Measurements from ENCODE around the gene MYO1B. TPM values are rescaled to one million over a fixed set of nuclear protein-coding genes. Genes with fewer than 3 reads are reported as not detected.

MYO1B gene
- polyA plus RNA-seq, 1 donor from 2014 or later, result 72.2 TPM

DNA sequence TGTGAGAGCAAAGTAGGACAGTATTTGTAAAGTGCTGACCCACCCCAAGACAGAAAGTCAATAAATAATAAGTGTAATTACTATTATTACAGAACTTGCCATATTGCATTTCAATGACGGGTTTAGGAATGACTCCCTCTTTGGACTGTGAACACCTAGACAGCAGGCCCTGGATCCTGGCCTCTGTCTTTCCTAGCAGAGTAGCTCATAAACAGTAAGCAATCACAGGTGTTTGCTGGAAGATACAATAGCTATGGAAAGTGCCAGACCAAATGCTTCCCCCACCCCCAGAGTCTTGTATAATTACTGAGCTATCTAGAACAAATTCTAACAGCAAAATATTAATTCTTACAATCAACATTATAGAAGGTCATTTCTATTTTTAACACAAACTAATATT lies 20.1 kb upstream of the MYO1B start:
- H3K9me3 ChIP-seq (ENCODE audit: low read length), result no peaks in the 10 kb centered on the region
- H3K36me3 ChIP-seq (ENCODE audit: insufficient read depth, low read length), result no peaks in the 10 kb centered on the region
- H3K9ac ChIP-seq (ENCODE audit: low read length), result no peak overlapping the region
- TF ChIP-seq POLR2AphosphoS5 (IDR thresholded peaks at IDR 0.05), result no peak
- TF ChIP-seq SMC3 (conservative IDR thresholded peaks at IDR 0.05; ENCODE audit: poor library complexity), result no peak
- TF ChIP-seq, protein P1, sequence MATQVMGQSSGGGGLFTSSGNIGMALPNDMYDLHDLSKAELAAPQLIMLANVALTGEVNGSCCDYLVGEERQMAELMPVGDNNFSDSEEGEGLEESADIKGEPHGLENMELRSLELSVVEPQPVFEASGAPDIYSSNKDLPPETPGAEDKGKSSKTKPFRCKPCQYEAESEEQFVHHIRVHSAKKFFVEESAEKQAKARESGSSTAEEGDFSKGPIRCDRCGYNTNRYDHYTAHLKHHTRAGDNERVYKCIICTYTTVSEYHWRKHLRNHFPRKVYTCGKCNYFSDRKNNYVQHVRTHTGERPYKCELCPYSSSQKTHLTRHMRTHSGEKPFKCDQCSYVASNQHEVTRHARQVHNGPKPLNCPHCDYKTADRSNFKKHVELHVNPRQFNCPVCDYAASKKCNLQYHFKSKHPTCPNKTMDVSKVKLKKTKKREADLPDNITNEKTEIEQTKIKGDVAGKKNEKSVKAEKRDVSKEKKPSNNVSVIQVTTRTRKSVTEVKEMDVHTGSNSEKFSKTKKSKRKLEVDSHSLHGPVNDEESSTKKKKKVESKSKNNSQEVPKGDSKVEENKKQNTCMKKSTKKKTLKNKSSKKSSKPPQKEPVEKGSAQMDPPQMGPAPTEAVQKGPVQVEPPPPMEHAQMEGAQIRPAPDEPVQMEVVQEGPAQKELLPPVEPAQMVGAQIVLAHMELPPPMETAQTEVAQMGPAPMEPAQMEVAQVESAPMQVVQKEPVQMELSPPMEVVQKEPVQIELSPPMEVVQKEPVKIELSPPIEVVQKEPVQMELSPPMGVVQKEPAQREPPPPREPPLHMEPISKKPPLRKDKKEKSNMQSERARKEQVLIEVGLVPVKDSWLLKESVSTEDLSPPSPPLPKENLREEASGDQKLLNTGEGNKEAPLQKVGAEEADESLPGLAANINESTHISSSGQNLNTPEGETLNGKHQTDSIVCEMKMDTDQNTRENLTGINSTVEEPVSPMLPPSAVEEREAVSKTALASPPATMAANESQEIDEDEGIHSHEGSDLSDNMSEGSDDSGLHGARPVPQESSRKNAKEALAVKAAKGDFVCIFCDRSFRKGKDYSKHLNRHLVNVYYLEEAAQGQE (IDR thresholded peaks at IDR 0.05; ENCODE audit: borderline replicate concordance), result no peak
- TF ChIP-seq, protein P2, sequence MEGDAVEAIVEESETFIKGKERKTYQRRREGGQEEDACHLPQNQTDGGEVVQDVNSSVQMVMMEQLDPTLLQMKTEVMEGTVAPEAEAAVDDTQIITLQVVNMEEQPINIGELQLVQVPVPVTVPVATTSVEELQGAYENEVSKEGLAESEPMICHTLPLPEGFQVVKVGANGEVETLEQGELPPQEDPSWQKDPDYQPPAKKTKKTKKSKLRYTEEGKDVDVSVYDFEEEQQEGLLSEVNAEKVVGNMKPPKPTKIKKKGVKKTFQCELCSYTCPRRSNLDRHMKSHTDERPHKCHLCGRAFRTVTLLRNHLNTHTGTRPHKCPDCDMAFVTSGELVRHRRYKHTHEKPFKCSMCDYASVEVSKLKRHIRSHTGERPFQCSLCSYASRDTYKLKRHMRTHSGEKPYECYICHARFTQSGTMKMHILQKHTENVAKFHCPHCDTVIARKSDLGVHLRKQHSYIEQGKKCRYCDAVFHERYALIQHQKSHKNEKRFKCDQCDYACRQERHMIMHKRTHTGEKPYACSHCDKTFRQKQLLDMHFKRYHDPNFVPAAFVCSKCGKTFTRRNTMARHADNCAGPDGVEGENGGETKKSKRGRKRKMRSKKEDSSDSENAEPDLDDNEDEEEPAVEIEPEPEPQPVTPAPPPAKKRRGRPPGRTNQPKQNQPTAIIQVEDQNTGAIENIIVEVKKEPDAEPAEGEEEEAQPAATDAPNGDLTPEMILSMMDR (IDR thresholded peaks at IDR 0.05; ENCODE audit: poor library complexity, severe bottlenecking), result no peak
- no peak for TF ChIP-seq MXI1 (conservative IDR thresholded peaks at IDR 0.05; ENCODE audit: poor library complexity, severe bottlenecking)
- no peak for TF ChIP-seq EP300 (conservative IDR thresholded peaks at IDR 0.05; ENCODE audit: poor library complexity, severe bottlenecking)
- no peak for TF ChIP-seq EZH2 (IDR thresholded peaks at IDR 0.05; ENCODE audit: borderline replicate concordance, insufficient read depth, low read length, poor library complexity, severe bottlenecking)
- no peak for TF ChIP-seq RAD21 (conservative IDR thresholded peaks at IDR 0.05)
- TF ChIP-seq TAF1 (IDR thresholded peaks at IDR 0.05; ENCODE audit: low read depth), result no peak
- no peaks in the 10 kb centered on the region for H3K79me2 ChIP-seq (replicated peaks; ENCODE audit: insufficient read depth, low read length)
- H2AFZ ChIP-seq (ENCODE audit: low read depth, low read length), result no peak overlapping the region
- H3K4me2 ChIP-seq (ENCODE audit: low read length), result no peak overlapping the region
- H4K20me1 ChIP-seq (ENCODE audit: insufficient read depth), result no peaks in the 10 kb centered on the region
- no peaks in the 10 kb centered on the region for H3F3A ChIP-seq (ENCODE audit: insufficient read depth, low read length, poor library complexity, severe bottlenecking)
- no peak overlapping the region for H3K27ac ChIP-seq (ENCODE audit: low read length)
- no peaks in the 10 kb centered on the region for H3K27me3 ChIP-seq (ENCODE audit: insufficient read depth, low read depth, low read length)
- H3K9me2 ChIP-seq (ENCODE audit: insufficient read depth, low read length), result no peaks in the 10 kb centered on the region
- H3K4me3 ChIP-seq (ENCODE audit: low read length), result no peak overlapping the region

DNA sequence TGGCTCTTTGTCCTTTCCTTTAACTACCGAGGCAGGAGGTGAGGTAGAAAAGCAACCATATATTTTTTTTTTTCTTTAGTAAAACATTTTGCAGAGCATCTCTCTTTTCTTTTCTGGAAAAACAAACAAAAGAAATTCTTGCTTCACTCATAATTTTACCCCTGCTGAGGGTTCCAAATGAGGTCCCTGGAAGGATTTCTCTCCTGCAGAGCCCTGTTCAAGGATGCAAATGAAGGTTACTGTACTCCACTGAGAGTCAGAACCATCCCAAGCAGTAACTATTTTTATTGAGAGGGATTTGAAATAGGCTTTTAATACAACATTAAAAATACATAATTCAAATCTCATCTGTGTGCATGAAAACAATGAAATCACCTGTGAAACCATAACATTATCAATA lies 19.5 kb upstream of the MYO1B start:
- Histone ChIP-seq H3K9ac (ENCODE audit: low read length) (no peak overlapping the region), H3K9me3 (ENCODE audit: low read length) (no peaks in the 10 kb centered on the region), H3K4me2 (ENCODE audit: low read length) (no peak overlapping the region), H3K79me2 (replicated peaks; ENCODE audit: insufficient read depth, low read length) (no peaks in the 10 kb centered on the region), H3K27ac (ENCODE audit: low read length) (no peak overlapping the region), H3K36me3 (ENCODE audit: insufficient read depth, low read length) (no peaks in the 10 kb centered on the region), H3K27me3 (ENCODE audit: insufficient read depth, low read depth, low read length) (no peaks in the 10 kb centered on the region), H4K20me1 (ENCODE audit: insufficient read depth) (no peaks in the 10 kb centered on the region), H3K4me3 (ENCODE audit: low read length) (no peak overlapping the region), H2AFZ (ENCODE audit: low read depth, low read length) (no peak overlapping the region), H3K9me2 (ENCODE audit: insufficient read depth, low read length) (no peaks in the 10 kb centered on the region), H3F3A (ENCODE audit: insufficient read depth, low read length, poor library complexity, severe bottlenecking) (no peaks in the 10 kb centered on the region)
- TF ChIP-seq RAD21 (conservative IDR thresholded peaks at IDR 0.05) (no peak), POLR2AphosphoS5 (IDR thresholded peaks at IDR 0.05) (no peak), EZH2 (IDR thresholded peaks at IDR 0.05; ENCODE audit: borderline replicate concordance, insufficient read depth, low read length, poor library complexity, severe bottlenecking) (no peak), SMC3 (conservative IDR thresholded peaks at IDR 0.05; ENCODE audit: poor library complexity) (no peak), MXI1 (conservative IDR thresholded peaks at IDR 0.05; ENCODE audit: poor library complexity, severe bottlenecking) (no peak), EP300 (conservative IDR thresholded peaks at IDR 0.05; ENCODE audit: poor library complexity, severe bottlenecking) (no peak), TAF1 (IDR thresholded peaks at IDR 0.05; ENCODE audit: low read depth) (no peak)
- TF ChIP-seq, protein P2 (IDR thresholded peaks at IDR 0.05; ENCODE audit: poor library complexity, severe bottlenecking), result no peak
- TF ChIP-seq, protein P1 (IDR thresholded peaks at IDR 0.05; ENCODE audit: borderline replicate concordance), result no peak
